ENCODE data around the gene DOCK8.

DOCK8 gene

GRCh38 chr9:266228-266627 is 51.6 kb downstream of the DOCK8 start:
- no peak for DNase-seq (ENCODE audit: low read depth)

- DNase-seq (ENCODE audit: low read depth), result no peak
Measured at GRCh38 chr9:268616-269015, 54.0 kb downstream of the DOCK8 start.

- DNase-seq (ENCODE audit: low read depth), result no peak
Measured at GRCh38 chr9:269081-269711, 54.5 kb downstream of the DOCK8 start.

- no peak for DNase-seq (ENCODE audit: low read depth)
Measured at GRCh38 chr9:270657-271237, 56.1 kb downstream of the DOCK8 start.

- DNase-seq (ENCODE audit: low read depth), result no peak
Measured at GRCh38 chr9:272251-273213, 57.9 kb downstream of the DOCK8 start.

GRCh38 chr9:274406-274805 is 59.7 kb downstream of the DOCK8 start:
- DNase-seq (ENCODE audit: low read depth), result no peak

- DNase-seq (ENCODE audit: low read depth), result no peak
Measured at GRCh38 chr9:277601-278295, 63.1 kb downstream of the DOCK8 start.

- DNase-seq (ENCODE audit: low read depth), result peak; percentile 1
Measured at GRCh38 chr9:278651-279050, 64.0 kb downstream of the DOCK8 start.

GRCh38 chr9:279674-280073 is 65.0 kb downstream of the DOCK8 start:
- DNase-seq (ENCODE audit: low read depth), result no peak

- no peak for DNase-seq (ENCODE audit: low read depth)
Measured at GRCh38 chr9:281741-282645, 67.3 kb downstream of the DOCK8 start.

- no peak for DNase-seq (ENCODE audit: low read depth)
Measured at GRCh38 chr9:286071-286740, 71.5 kb downstream of the DOCK8 start.

GRCh38 chr9:289121-289520 is 74.5 kb downstream of the DOCK8 start:
- no peak for DNase-seq (ENCODE audit: low read depth)

- no peak for DNase-seq (ENCODE audit: low read depth)
Measured at GRCh38 chr9:292915-293314, 78.2 kb downstream of the DOCK8 start.

GRCh38 chr9:295576-295975 is 80.9 kb downstream of the DOCK8 start:
- no peak for DNase-seq (ENCODE audit: low read depth)

- no peak for DNase-seq (ENCODE audit: low read depth)
Measured at GRCh38 chr9:296411-296810, 81.7 kb downstream of the DOCK8 start.

GRCh38 chr9:297104-297972 is 82.7 kb downstream of the DOCK8 start:
- DNase-seq (ENCODE audit: low read depth), result no peak

GRCh38 chr9:303502-303901 is 88.8 kb downstream of the DOCK8 start:
- DNase-seq (ENCODE audit: low read depth), result no peak

- DNase-seq (ENCODE audit: low read depth), result no peak
Measured at GRCh38 chr9:304106-304505, 89.4 kb downstream of the DOCK8 start.

- DNase-seq (ENCODE audit: low read depth), result peak; percentile 20
Measured at GRCh38 chr9:304519-305185, 90.0 kb downstream of the DOCK8 start.

Data from EH (cell line).